ENCODE results near the gene MFSD11. TPM values are rescaled to one million over a fixed set of nuclear protein-coding genes. Genes with fewer than 3 reads are reported as not detected.

MFSD11 gene
- polyA plus RNA-seq, 1 donor from 2014 or later: 36.1 TPM

- H3K9ac ChIP-seq (ENCODE audit: low read length): no peak overlapping the region
- H3K36me3 ChIP-seq (ENCODE audit: insufficient read depth, low read length): no peaks in the 10 kb centered on the region
- H3F3A ChIP-seq (ENCODE audit: insufficient read depth, low read length, poor library complexity, severe bottlenecking): no peaks in the 10 kb centered on the region
- TF ChIP-seq TAF1 (IDR thresholded peaks at IDR 0.05; ENCODE audit: low read depth) (no peak), EZH2 (IDR thresholded peaks at IDR 0.05; ENCODE audit: borderline replicate concordance, insufficient read depth, low read length, poor library complexity, severe bottlenecking) (no peak), SMC3 (conservative IDR thresholded peaks at IDR 0.05; ENCODE audit: poor library complexity) (no peak), POLR2AphosphoS5 (IDR thresholded peaks at IDR 0.05) (no peak), RAD21 (conservative IDR thresholded peaks at IDR 0.05) (no peak), MXI1 (conservative IDR thresholded peaks at IDR 0.05; ENCODE audit: poor library complexity, severe bottlenecking) (no peak), CTCF (IDR thresholded peaks at IDR 0.05; ENCODE audit: poor library complexity, severe bottlenecking) (no peak), EP300 (conservative IDR thresholded peaks at IDR 0.05; ENCODE audit: poor library complexity, severe bottlenecking) (no peak)
- TF ChIP-seq, protein P1, sequence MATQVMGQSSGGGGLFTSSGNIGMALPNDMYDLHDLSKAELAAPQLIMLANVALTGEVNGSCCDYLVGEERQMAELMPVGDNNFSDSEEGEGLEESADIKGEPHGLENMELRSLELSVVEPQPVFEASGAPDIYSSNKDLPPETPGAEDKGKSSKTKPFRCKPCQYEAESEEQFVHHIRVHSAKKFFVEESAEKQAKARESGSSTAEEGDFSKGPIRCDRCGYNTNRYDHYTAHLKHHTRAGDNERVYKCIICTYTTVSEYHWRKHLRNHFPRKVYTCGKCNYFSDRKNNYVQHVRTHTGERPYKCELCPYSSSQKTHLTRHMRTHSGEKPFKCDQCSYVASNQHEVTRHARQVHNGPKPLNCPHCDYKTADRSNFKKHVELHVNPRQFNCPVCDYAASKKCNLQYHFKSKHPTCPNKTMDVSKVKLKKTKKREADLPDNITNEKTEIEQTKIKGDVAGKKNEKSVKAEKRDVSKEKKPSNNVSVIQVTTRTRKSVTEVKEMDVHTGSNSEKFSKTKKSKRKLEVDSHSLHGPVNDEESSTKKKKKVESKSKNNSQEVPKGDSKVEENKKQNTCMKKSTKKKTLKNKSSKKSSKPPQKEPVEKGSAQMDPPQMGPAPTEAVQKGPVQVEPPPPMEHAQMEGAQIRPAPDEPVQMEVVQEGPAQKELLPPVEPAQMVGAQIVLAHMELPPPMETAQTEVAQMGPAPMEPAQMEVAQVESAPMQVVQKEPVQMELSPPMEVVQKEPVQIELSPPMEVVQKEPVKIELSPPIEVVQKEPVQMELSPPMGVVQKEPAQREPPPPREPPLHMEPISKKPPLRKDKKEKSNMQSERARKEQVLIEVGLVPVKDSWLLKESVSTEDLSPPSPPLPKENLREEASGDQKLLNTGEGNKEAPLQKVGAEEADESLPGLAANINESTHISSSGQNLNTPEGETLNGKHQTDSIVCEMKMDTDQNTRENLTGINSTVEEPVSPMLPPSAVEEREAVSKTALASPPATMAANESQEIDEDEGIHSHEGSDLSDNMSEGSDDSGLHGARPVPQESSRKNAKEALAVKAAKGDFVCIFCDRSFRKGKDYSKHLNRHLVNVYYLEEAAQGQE (IDR thresholded peaks at IDR 0.05; ENCODE audit: borderline replicate concordance): no peak
- H3K9me2 ChIP-seq (ENCODE audit: insufficient read depth, low read length): no peaks in the 10 kb centered on the region
- no peaks in the 10 kb centered on the region for H3K27me3 ChIP-seq (ENCODE audit: insufficient read depth, low read depth, low read length)
- H3K4me3 ChIP-seq (ENCODE audit: low read length): no peak overlapping the region
- H3K27ac ChIP-seq (ENCODE audit: low read length): no peak overlapping the region
- no peak overlapping the region for H3K4me2 ChIP-seq (ENCODE audit: low read length)
- H2AFZ ChIP-seq (ENCODE audit: low read depth, low read length): no peak overlapping the region
- H3K9me3 ChIP-seq (ENCODE audit: low read length): no peaks in the 10 kb centered on the region
- H4K20me1 ChIP-seq (ENCODE audit: insufficient read depth): no peaks in the 10 kb centered on the region
- H3K79me2 ChIP-seq (replicated peaks; ENCODE audit: insufficient read depth, low read length): no peaks in the 10 kb centered on the region
These were observed 59.4 kb downstream of the MFSD11 start for GRCh38 chr17:76797241-76797840.

DNA sequence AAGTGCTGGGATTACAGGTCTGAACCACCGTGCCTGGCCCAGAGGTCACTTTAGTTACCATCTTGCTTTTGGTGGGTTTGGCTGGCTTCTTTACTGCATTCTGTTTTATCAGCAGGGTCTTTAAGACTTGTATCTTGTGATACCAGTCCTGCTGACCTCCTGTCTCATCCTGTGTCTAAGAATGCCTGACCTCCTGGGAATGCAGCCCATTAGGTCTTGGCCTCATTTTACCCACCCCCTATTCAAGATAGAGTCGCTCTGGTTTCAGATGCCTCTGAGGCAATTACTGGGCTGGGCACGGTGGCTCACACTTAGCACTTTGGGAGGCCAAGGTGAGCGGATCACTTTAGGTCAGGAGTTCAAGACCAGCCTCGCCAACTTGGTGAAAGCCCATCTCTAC is 63.8 kb downstream of the MFSD11 start:
- Histone ChIP-seq H3K9me2 (ENCODE audit: insufficient read depth, low read length) (no peaks in the 10 kb centered on the region), H2AFZ (ENCODE audit: low read depth, low read length) (no peak overlapping the region), H3K9ac (ENCODE audit: low read length) (no peak overlapping the region), H4K20me1 (ENCODE audit: insufficient read depth) (no peaks in the 10 kb centered on the region), H3K9me3 (ENCODE audit: low read length) (no peaks in the 10 kb centered on the region), H3K4me3 (ENCODE audit: low read length) (no peak overlapping the region), H3K36me3 (ENCODE audit: insufficient read depth, low read length) (no peaks in the 10 kb centered on the region), H3K27me3 (ENCODE audit: insufficient read depth, low read depth, low read length) (no peaks in the 10 kb centered on the region), H3F3A (ENCODE audit: insufficient read depth, low read length, poor library complexity, severe bottlenecking) (no peaks in the 10 kb centered on the region), H3K79me2 (replicated peaks; ENCODE audit: insufficient read depth, low read length) (no peaks in the 10 kb centered on the region), H3K4me2 (ENCODE audit: low read length) (no peak overlapping the region), H3K27ac (ENCODE audit: low read length) (no peak overlapping the region)
- TF ChIP-seq SMC3 (conservative IDR thresholded peaks at IDR 0.05; ENCODE audit: poor library complexity) (no peak), POLR2AphosphoS5 (IDR thresholded peaks at IDR 0.05) (no peak), MXI1 (conservative IDR thresholded peaks at IDR 0.05; ENCODE audit: poor library complexity, severe bottlenecking) (no peak), RAD21 (conservative IDR thresholded peaks at IDR 0.05) (no peak), CTCF (IDR thresholded peaks at IDR 0.05; ENCODE audit: poor library complexity, severe bottlenecking) (no peak), EZH2 (IDR thresholded peaks at IDR 0.05; ENCODE audit: borderline replicate concordance, insufficient read depth, low read length, poor library complexity, severe bottlenecking) (no peak), EP300 (conservative IDR thresholded peaks at IDR 0.05; ENCODE audit: poor library complexity, severe bottlenecking) (no peak), TAF1 (IDR thresholded peaks at IDR 0.05; ENCODE audit: low read depth) (no peak)
- TF ChIP-seq, protein P1 (IDR thresholded peaks at IDR 0.05; ENCODE audit: borderline replicate concordance): no peak

All from neural cell (in vitro differentiated cells).